ELR (cell line): ENCODE results near the gene CHAC1.
"Not testable (repeated sequence)": the region's sequence is repeated elsewhere in the genome, so short reads cannot be mapped to it uniquely, and the experiment has no call there.

Experiments
- DNase-seq: peaks from one replicate; pipeline ENCODE4 v3.0.0-alpha.2; 2015; ENCODE audit warnings: low read depth

The CHAC1 gene

DNA sequence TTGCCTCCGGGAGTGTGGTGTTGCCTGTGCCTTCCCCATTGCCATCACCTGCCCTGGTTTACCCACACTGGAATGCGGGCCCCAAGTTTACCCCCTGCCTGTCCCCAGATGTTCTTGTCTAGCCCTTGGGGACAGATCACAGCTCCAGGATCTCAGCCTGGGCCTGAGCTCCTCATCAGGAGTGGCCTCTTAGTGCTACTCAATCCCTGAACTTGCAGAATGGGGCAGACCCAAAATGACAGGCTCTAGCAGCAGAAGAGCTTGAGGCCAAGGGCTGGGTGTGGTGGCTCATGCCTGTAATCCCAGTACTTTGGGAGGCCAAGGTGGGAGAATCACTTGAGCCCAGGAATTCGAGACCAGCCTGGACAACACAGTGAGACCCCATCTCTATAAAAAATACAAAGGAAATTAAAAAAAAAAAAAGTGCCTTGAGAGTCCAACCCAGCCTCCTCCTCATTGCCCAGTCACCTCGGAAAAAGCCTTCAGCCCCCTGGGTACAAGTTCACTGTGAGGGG, 3.8 kb downstream of the CHAC1 start:
- no peak for DNase-seq

DNA sequence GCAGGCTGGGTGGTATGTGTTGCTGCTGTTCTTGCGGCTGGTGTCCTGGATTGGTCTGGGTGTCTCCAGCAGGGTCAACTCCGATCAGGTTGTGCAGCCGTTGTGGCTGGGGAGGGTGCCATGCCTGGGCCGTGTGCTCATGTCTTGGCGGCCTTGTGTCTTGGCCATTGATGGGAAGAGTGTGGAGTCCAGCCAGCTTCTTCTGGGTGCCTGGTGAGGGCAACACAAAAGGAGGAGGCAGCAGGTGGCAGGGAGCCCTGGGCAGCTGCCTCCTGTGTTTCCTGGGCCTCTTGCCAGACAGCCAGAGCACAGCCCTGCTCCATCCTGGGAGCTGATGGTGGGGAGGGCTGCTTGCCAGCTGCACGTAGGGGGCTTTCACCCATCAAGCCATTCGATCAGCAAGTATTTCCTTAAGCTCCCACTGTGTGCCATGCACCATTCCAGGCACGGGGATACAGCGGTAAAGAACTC, 4.3 kb downstream of the CHAC1 start:
- no peak for DNase-seq

DNA sequence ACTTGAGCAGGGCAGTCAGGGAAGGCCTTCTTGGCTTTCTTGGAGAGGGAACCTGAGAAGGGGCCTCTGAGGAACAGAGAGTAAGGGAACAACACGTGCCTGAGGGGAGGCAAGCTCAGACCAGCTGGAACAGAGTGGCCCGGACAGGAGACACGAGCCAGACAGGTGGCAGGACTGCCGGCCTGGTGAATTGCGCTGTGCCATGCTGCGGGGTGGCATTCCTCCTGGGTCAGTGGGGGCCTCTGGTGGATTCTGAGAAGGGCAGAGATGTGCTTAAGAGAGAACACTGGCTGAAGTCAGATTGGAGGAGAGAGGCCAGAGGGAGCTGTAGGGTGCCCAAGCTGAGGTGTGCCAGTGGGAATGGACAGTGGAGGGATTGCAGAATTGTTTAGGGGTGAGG, 4.9 kb downstream of the CHAC1 start:
- DNase-seq, result no peak

DNA sequence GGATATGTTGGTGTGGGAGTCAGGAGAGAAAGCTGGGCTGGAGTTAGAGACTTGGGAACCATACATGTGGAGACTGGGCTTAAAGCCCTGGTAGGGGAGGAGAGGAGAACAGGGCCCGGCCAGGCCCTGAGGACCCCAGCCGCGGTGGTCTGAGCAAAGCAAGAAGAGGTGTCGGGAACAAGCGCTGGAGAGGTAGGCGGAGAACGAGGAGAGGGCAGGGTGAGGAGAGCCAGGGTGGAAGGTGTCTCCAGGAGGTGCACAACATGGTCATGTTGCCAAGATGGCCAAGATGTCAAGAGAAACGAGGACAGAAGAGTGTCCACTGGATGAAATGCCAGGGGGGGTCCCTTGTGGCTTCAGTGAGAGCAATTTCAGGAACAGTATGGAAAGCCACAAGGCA, 5.5 kb downstream of the CHAC1 start:
- DNase-seq, result no peak

DNA sequence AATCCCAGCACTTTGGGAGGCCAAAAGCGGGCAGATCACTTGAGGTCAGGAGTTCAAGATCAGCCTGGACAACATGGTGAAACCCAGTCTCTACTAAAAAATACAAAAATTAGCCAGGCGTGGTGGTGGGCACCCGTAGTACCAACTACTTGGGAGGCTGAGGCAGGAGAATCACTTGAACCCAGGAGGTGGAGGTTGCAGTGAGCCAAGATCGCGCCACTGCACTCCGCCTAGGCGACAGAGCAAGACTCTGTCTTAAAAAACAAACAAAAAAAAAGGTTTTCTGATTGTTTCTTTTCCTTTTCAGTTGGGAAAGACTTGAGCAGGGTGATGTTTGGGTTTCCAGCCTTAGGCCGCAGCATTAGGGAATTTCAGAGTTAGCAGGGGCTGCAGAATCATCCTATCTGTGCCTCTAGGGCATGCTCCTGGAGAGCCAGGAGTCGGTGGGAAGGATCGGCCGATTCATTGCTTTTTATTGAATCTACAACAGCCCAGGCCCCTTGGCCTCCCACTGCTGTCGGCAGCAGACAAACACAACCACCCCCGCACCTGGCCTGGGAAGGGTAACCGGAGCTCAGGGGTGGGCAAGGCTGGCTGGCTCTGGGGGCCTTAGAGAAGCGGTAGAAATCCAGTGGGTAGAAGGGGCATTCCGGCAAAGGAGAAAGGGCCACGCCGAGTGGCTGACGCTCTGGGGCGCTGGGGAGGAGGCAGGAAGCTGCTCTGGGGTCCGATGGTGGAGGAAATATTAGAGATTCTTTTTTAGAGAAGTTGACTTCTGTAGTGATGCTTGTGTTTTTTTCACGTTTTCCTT, 6.3 kb downstream of the CHAC1 start:
- no peak for DNase-seq

DNA sequence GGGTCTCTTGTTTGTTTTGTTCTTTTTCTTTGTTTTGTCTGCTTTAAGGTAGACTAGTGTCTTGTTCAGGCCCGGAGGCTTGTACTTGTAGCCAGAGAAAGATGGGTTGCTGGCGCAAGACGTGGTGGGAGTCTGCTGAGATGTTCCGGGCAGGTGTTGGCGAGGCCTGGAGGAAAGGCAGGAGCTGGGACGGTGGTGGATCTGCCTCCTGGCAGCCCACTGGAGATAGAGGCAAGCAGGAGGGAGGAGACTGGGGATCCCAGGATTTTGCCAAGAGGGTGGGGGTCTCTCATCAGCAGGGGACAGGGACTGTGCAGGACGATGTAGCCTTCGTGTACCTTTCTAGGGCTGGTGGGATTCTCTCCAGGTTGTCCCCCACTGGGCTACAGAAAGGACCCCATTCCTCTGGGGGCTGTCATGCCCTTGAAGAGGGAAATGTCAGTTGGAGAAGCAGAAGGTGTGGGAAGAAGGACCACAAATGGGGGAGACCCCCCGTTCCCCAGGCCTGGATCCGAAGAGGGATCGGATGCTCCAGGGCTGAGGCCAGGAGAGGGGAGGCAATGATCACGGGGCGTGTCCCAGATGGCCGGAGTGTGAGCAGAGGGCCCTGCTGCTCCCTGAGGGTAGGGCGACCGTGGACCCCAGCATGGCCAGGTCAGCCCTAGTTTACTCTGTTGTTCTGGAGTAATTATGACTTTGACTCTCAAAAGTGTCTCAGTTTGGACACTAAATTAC, 7.0 kb downstream of the CHAC1 start:
- no peak for DNase-seq

DNA sequence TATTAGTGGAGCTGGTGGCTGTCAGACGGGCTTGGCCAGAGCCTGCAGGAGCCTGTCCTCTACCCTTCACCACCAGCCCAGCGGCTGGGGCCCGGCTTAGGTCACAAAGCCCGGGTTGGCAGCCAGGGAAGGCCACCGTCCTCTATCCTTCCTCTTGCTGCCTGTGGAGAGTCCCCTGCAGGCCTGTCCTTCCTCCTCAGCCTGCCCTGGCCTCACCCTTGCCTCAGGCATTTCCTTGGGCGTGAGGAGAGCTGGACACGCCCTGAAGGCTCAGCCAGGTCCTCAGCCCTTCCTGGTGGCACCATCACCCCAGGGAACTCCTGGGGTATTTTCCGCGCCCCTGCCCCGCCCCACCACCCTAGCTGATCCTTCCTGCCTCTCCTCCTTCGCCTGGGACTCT, 7.7 kb downstream of the CHAC1 start:
- DNase-seq, result peak; percentile 44

DNA sequence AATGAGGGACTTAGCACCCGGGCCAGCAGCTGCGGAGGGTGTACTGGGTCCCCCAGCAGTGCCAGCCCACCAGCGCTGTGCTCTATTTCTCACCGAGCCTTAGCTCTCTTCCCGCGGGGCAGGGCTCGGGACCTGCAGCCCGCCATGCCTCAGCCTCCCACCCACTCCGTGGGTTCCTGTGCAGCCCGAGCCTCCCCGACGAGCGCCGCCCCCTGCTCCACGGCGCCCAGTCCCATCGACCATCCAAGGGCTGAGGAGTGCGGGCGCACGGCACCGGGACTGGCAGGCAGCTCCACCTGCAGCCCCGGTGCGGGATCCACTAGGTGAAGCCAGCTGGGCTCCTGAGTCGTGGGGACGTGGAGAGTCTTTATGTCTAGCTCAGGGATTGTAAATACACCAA, 8.5 kb downstream of the CHAC1 start:
- not testable (repeated sequence) for DNase-seq

DNA sequence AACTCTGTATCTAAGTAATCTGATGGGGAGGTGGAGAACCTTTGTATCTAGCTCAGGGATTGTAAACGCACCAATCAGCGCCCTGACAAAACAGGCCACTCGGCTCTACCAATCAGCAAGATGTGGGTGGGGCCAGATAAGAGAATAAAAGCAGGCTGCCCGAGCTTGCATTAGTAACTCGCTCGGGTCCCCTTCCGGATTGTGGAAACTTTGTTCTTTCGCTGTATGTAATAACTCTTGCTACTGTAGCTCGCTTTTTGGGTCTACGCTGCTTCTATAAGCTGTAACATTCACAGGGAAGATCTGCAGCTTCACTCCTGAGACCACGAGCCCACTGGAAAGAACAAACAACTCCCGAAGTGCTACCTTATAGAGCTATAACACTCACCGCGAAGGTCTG, 9.0 kb downstream of the CHAC1 start:
- not testable (repeated sequence) for DNase-seq

DNA sequence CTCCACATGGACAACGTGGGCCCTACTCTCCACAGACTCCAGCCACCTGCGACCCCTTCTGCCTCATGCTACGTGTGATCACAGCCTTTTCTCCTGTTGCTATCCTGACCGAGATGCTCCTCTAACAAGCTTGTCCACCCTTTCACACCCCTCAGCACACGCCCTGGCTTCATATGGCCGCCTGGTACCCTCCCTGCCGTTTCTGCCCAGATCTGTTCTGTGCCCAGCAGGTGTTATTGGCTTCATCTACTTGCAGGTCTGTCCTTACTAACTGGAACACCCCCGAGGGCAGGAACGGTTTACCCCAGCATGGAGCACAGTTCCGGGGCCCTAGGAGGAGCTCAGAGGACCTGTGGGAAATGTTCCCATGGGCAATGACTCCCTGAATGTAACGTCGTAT, 9.9 kb downstream of the CHAC1 start:
- DNase-seq, result no peak

DNA sequence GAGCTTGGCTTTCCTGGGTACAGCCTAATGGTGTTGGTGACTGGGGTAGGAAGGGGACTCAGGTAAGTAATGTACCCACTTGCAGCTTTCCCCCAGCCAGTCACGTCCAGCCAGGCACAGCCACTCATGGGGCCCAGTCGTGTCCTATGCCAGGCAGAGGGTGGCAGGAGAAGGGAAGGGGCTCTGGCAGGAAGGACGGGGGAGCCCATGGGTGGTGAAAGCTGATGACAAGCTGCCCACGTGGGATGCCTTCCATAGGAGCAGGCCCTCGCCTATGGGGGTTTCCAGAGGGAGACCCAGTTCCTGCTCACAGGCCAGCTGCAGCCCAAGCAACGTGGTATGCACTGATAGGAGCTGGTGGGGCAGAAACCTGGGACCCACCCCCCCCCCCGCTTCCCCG, 10.7 kb downstream of the CHAC1 start:
- DNase-seq, result no peak

DNA sequence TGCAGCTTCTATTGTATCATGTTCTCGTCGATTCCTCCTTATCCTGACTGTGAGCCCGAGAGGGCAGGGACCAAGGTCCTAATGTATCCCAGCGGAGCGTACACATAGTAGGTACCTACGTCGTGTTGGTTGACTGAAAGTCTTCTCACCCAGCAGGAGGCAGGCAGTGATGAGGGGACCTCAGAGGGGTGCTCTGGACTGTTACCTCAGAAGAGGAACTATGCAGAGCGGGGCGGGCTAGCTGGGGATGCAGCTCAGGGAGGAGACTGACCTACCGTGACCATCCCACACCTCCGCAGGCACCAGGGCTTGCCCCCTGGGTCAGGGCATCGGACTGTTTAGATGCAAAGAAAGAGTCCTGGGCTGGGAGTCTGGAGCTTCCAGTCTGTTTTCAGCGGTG, 11.4 kb downstream of the CHAC1 start:
- DNase-seq, result no peak

DNA sequence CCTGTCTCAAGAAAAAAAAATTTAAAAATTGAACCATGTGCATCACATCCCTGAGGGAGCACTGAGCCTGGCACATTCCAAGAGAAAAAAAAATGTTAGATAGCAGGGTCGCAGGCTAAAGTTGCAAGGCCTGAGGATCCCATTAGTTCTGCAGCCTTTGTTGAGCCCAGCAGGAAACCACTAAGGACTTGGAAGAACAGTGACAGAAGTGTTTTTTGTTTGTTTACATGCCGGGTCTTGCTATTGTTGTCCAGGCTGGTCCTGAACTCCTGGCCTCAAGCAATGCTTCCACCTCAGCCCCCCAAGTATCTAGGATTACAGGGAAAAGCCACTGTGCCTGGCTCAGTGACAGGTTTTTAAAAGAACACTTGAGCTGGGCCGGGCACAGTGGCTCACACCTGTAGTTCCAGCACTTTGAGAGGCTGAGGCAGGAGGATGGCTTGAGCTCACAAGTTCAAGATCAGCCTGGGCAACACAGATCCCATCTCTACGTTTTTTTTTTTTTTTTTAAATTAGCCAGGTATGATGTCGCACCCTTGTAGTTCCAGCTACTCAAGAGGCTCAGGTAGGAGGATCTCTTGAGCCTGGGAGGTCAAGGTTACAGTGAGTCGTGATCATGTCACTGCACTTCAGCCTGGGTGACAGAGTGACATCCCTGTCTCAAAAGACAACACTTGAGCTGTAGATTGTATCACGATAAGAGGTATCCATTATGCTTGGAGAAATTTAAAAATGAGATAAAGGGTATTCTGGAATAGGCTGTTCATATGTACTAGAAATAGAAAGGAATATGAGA, 15.2 kb downstream of the CHAC1 start:
- no peak for DNase-seq

DNA sequence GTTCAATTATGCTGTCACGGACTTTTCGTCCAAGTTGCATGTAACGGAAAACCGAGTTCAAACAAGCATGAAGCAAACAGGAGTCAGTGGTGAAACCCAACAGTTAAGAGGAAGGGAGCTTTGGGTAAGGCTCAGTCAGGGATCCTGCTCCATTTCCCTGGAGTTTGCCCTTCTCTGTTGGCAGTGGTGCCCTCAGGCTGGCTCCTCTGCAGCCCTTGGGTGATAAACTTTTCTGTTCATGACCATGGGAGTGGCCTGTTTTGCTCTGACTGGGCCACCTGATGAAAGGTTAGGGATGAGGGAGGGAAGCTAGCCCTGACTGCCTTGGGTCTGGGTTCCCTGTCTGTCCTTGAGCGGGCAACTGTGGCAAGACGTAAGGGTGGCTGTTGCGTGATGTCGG, 16.1 kb downstream of the CHAC1 start:
- DNase-seq, result no peak

DNA sequence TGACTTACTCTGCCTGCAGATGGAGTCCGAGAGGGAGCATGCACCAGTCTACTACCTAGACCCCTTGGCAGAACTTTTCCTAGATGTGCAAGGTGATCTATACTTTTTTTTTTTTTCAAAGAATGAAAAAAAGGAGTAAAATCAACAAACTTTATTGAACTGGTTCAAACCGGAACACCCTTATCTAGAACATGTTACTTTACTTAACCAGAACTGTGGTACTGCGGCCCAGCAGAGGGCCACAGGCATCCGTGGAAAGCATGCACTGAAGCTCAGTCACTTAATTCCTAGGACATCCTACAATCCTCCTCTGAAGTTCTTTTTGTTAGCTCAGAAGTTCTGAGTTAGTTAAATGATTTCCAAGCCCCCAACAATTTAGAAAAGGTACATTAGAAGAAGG, 21.6 kb downstream of the CHAC1 start:
- DNase-seq, result no peak

DNA sequence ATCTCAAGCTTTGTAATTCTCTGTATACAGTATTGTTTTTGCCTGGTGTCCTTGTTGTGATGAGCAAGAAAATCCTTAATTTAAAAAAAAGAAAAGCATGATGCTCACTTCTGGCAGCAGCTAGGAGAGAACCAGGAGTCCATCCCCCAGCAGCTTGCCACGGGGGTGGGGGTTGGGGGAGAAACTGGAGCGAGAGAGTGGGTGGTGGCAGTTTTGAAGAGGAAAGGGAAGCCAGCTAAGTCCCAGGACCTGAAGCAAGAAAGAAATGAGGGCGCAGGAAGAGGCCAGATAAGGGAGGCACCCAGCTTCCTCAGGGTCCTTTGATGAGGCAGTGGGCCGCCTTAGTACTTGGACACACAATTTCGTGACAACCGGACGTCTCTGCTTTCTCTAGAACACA, 23.5 kb downstream of the CHAC1 start:
- DNase-seq, result no peak

DNA sequence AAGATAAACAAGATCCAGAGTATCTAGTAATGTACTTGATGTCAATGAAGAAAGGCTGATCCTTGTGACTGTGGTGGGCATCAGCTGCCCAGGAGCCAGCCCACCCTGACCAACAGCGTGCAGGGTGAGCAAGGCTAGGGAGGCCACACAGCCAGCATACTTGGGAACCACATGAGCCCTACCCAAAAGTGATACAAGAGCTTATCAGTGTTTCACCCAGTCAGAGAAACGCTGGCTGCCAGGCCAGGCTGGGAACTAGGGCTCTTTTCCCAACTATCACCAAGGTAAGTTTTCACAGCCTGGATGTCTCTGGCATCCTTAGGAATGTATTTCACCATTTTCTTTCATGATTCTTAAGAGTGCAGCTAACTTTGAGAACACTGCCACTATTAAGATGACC, 24.9 kb downstream of the CHAC1 start:
- no peak for DNase-seq

DNA sequence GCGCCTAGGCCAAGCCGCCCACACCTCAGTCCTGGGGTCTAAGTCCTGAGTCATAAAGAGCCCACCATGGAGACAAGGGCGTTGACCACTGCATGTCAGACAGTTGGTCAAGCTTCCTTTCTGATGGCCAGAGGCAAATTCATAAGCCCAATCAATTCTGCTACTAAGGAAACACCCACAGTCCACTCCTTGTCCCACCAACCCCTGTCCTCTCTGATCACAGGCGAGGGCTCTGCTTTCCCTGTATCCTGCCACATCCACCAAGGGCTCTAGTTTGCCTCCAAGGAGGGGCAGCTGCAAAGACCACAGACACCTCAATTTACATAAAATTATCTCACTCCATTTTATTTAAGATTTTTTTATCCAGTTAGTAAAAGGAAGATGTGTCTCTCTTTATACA, 25.3 kb downstream of the CHAC1 start:
- DNase-seq, result no peak

DNA sequence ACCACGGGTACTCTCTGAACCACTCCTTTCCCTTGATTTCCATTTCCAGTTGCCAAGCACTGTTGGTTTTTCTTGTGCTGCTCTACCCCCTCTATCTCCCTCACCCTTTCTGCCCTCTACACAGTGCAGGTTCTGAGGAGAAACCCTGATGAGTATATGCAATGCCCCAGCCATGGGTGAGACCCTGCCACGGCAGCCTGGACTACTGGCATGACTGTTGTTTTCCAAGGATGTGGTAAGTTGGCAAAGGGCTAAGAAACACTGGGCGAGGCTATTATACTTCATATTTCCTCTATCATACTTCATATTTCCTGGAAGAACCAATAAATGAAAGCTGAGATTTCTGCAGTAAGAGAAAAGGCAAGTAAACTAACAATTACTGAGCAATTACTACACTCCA, 27.9 kb downstream of the CHAC1 start:
- DNase-seq, result no peak

DNA sequence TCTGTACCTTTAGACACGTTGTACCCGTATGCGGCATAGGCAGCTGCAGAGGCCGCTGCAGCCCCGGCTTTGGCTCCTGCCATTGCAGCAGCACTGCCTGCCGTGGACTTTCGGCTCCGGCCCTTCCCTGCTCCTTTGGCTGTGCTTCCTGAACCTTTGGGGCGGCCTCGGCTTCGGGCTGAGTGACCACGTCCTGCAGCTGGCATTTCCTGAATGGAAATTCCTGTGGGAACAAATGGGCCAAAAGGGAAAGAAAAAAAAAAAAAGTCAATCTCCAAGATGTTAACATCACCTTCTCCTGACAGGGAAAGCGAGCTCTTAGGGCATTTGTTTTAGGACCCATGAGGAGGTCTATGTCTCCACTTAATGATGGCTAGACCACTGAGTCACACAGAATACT, 29.6 kb downstream of the CHAC1 start:
- peak; percentile 94 for DNase-seq

DNA sequence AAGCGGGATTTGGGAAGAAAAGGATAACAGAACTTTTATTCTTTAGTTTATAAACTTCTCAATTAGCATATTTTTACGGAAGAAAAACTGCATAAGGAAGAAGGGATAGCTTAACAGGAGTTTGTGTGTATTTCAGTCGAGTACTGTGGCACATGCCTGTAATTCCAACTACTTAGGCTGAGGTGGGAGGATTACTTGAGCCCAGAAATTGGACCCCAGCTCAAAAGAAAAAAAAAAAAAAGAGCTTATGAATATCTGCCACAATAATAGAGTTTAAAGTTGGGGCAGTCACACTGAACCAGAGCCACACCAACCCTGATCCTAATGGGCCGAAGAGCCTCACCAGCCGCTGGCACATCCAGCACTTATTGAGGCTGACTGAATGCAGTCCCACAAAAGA, 31.1 kb downstream of the CHAC1 start:
- DNase-seq, result no peak

DNA sequence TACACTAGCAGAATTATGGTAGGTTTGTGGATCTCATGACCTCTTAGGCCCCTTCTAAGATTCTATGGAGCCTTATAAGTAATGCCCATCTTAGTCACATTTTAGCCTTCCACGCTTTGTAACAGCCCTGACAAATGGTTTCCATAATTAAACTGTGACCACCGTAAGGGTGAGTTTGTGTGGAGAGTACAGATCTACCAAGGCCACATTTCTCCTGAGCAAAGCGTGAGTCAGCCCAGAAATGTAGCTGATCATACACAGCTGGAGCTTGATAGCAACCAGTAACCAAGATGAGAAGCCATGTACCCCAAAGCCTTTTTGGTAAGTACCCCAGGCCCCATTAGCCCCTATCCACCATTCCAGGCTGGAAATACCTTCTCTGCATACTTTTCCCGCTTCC, 31.7 kb downstream of the CHAC1 start:
- peak; percentile 94 for DNase-seq
